Ishikawa (cell line): ENCODE measurements around the gene IFT43.

ENCODE experiments used
- CEBPB ChIP-seq: IDR thresholded peaks from 2 replicates; pipeline ENCODE4 v1.6.1; 2012
- EP300 ChIP-seq: IDR thresholded peaks from 2 replicates; pipeline ENCODE4 v1.6.1; 2012; ENCODE audit warnings: borderline replicate concordance
- FOXM1 ChIP-seq: IDR thresholded peaks from 2 replicates; pipeline ENCODE4 v1.6.1; 2012; ENCODE audit warnings: low read depth, borderline replicate concordance
- RAD21 ChIP-seq: IDR thresholded peaks from 2 replicates; pipeline ENCODE4 v1.6.1; 2012; ENCODE audit warnings: low read depth
- TAF1 ChIP-seq: IDR thresholded peaks from 2 replicates; pipeline ENCODE4 v1.6.1; 2012; ENCODE audit warnings: low read depth, mild to moderate bottlenecking
- YY1 ChIP-seq: IDR thresholded peaks from 2 replicates; pipeline ENCODE4 v1.6.1; 2012; ENCODE audit warnings: low read depth
- TF ChIP-seq, protein P1 (sequence below): IDR thresholded peaks from 2 replicates; pipeline ENCODE4 v1.6.1; 2012

DNA sequence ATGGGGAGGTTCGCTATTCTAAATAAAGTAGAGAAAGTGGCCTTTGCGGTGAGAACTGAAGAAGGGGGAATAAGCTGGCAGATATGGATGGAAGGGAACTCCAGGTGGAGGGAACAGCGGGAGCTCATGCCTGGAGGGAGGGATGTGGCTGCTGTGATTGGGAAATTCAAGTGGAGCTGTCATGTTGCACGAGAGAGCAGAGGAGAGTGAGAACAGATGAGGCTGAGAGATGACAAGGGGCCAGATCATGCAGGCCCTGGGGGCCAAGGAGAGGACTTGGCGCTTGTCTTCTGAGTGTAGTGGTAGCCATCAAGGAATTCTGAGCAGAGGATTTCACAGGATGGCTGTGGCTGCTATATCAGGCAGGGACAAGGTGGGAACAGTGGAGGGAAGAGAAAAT is 38.8 kb upstream of the IFT43 start:
- TF ChIP-seq CEBPB: no peak
- TF ChIP-seq EP300: no peak
- TF ChIP-seq, protein P1, sequence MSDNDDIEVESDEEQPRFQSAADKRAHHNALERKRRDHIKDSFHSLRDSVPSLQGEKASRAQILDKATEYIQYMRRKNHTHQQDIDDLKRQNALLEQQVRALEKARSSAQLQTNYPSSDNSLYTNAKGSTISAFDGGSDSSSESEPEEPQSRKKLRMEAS: no peak
- TF ChIP-seq FOXM1: no peak
- TF ChIP-seq TAF1: no peak
- TF ChIP-seq YY1: no peak
- no peak for TF ChIP-seq RAD21
